HepG2 (cell line): ENCODE results near the gene FGGY.

Experiments used
- ZBTB1 ChIP-seq: sonication (generic); formaldehyde crosslinking; IDR thresholded peaks from 2 replicates; pipeline ENCODE4 v1.4.0; 2020; ENCODE audit warnings: missing genetic modification reagents, borderline replicate concordance
- ZBTB4 ChIP-seq: sonication (generic); formaldehyde crosslinking; IDR thresholded peaks from 2 replicates; pipeline ENCODE4 v1.4.0; 2020; ENCODE audit warnings: missing genetic modification reagents, mild to moderate bottlenecking, borderline replicate concordance
- ZNF296 ChIP-seq: sonication (generic); formaldehyde crosslinking; conservative IDR thresholded peaks from 2 replicates; pipeline ENCODE4 v1.5.0; 2020; ENCODE audit warnings: mild to moderate bottlenecking, missing genetic modification reagents
- ZNF570 ChIP-seq: sonication (generic); formaldehyde crosslinking; IDR thresholded peaks from 2 replicates; pipeline ENCODE4 v1.4.0; 2020; ENCODE audit warnings: mild to moderate bottlenecking, missing genetic modification reagents, borderline replicate concordance
- ZNF589 ChIP-seq: sonication (generic); formaldehyde crosslinking; conservative IDR thresholded peaks from 2 replicates; pipeline ENCODE4 v1.8.0; 2022; ENCODE audit warnings: mild to moderate bottlenecking, moderate library complexity, missing genetic modification reagents

GRCh38 chr1:59552007-59552406 lies 255.1 kb downstream of the FGGY start:
- TF ChIP-seq ZNF570 (CRISPR knock-in tag) (no peak), ZNF589 (CRISPR knock-in tag) (no peak), ZBTB4 (CRISPR knock-in tag) (no peak), ZNF296 (CRISPR knock-in tag) (no peak), ZBTB1 (CRISPR knock-in tag) (no peak)
